Activated CD4-positive, alpha-beta T cell treated with anti-CD3 and anti-CD28 coated beads, Interleukin-2, amount 10 ng/mL, durations not matched to agents 7 days and 5 days (primary cell): ENCODE measurements around the gene EFNA3. TPM values are rescaled to one million over a fixed set of nuclear protein-coding genes. Genes with fewer than 3 reads are reported as not detected.

Experiments
- CTCF ChIA-PET: fragments of 350-600 bp; sonication (Branson Sonifier 250); formaldehyde crosslinking; loops from one replicate; lab custom pipeline; 2021; ENCODE audit warnings: antibody characterized with exemption; lab: Charles Lee
- POLR2A ChIA-PET: fragments of 350-600 bp; sonication (Branson Sonifier 250); formaldehyde crosslinking; loops from one replicate; lab custom pipeline; 2021; ENCODE audit warnings: antibody characterized with exemption; lab: Charles Lee
- DNase-seq: peaks from one replicate; pipeline ENCODE4 v3.0.0-alpha.2; 2020
- H3K27ac Mint-ChIP-seq: one replicate; pipeline ENCODE4 v1.8.0; 2021; ENCODE audit warnings: mild to moderate bottlenecking, moderate library complexity, mixed read lengths
- H3K27me3 Mint-ChIP-seq: one replicate; pipeline ENCODE4 v1.8.0; 2021; ENCODE audit warnings: mixed read lengths
- H3K36me3 Mint-ChIP-seq: one replicate; pipeline ENCODE4 v1.8.0; 2021; ENCODE audit warnings: low read depth, mixed read lengths
- H3K4me1 Mint-ChIP-seq: one replicate; pipeline ENCODE4 v1.8.0; 2021; ENCODE audit warnings: mixed read lengths
- H3K4me3 Mint-ChIP-seq: one replicate; pipeline ENCODE4 v1.8.0; 2021; ENCODE audit warnings: mild to moderate bottlenecking, moderate library complexity, mixed read lengths
- H3K9me3 Mint-ChIP-seq: one replicate; pipeline ENCODE4 v1.8.0; 2021; ENCODE audit warnings: mixed read lengths
- total RNA-seq, 2 experiments: library from RNA; stranded (reverse); gene quantifications; one replicate each; pipeline ENCODE4 v1.2.3, GENCODE V29; 2021

The EFNA3 gene
- total RNA-seq, 2 experiments from 2014 or later: 2.3 to 2.7 TPM

- Mint-ChIP-seq H3K4me1 (peaks cover 30% of the 10 kb centered on the region), H3K4me3 (peak within 1 kb of the TSS; percentile 82), H3K36me3 (no peaks in the 10 kb centered on the region), H3K27me3 (no peaks in the 10 kb centered on the region), H3K9me3 (no peaks in the 10 kb centered on the region), H3K27ac (peak within 1 kb of the TSS; percentile 81)
- ChIA-PET CTCF (interaction anchor here (0.6 to 3.9 kb wide), 26 partner anchors 9 to 483 kb away, joined by 3 to 48 read pairs (median 4); partner anchors contain the start of genes CHRNB2, FLAD1 and KCNN3), POLR2A (interaction anchor here (0.6 kb wide), 2 partner anchors 34 to 50 kb away, joined by 3 to 5 read pairs; no protein-coding TSS in a partner anchor)
- peak; percentile 81 for DNase-seq
These were observed 27.9 kb upstream of the EFNA3 start, which contains the start of gene ADAM15 for GRCh38 chr1:155050560-155051341. Gene ADAM15 (plus strand): TSS chr1:155051316. CDS start chr1:155051387, 71 bp downstream.

GRCh38 chr1:155051342-155051776 lies 27.3 kb upstream of the EFNA3 start:
- no peaks in the 10 kb centered on the region for H3K36me3 Mint-ChIP-seq
- CTCF ChIA-PET: interaction anchor here (0.6 to 3.9 kb wide), 24 partner anchors 10 to 484 kb away, joined by 3 to 48 read pairs (median 4); partner anchors contain the start of genes CHRNB2 and KCNN3
- no peak for DNase-seq
- POLR2A ChIA-PET: interaction anchor here (0.6 kb wide), 2 partner anchors 34 to 50 kb away, joined by 3 to 5 read pairs; no protein-coding TSS in a partner anchor
- no peaks in the 10 kb centered on the region for H3K27me3 Mint-ChIP-seq
- H3K4me1 Mint-ChIP-seq: peaks cover 30% of the 10 kb centered on the region
- H3K4me3 Mint-ChIP-seq: peak overlapping the region; percentile 79
- no peaks in the 10 kb centered on the region for H3K9me3 Mint-ChIP-seq
- no peak overlapping the region for H3K27ac Mint-ChIP-seq

- Mint-ChIP-seq H3K36me3 (no peaks in the 10 kb centered on the region), H3K27me3 (no peaks in the 10 kb centered on the region), H3K9me3 (no peaks in the 10 kb centered on the region), H3K27ac (peak overlapping the region; percentile 68), H3K4me1 (peaks cover 30% of the 10 kb centered on the region), H3K4me3 (peak overlapping the region; percentile 79)
- CTCF ChIA-PET: interaction anchor here (0.7 to 3.9 kb wide), 18 partner anchors 9 to 433 kb away, joined by 3 to 48 read pairs (median 4); partner anchors contain the start of genes EFNA3 and KRTCAP2
- DNase-seq: peak; percentile 51
- POLR2A ChIA-PET: interaction anchor here (0.6 kb wide), 1 partner anchor 81 kb away, joined by 3 read pairs; the partner anchor contains the start of gene SHC1
These were observed 26.7 kb upstream of the EFNA3 start for GRCh38 chr1:155051777-155052398.

GRCh38 chr1:155052439-155053395 lies 25.9 kb upstream of the EFNA3 start:
- peak; percentile 37 for DNase-seq
- no peaks in the 10 kb centered on the region for H3K36me3 Mint-ChIP-seq
- no peaks in the 10 kb centered on the region for H3K27me3 Mint-ChIP-seq
- H3K27ac Mint-ChIP-seq: peak overlapping the region; percentile 68
- H3K4me3 Mint-ChIP-seq: peak overlapping the region; percentile 79
- POLR2A ChIA-PET: interaction anchor here (0.6 kb wide), 1 partner anchor 82 kb away, joined by 3 read pairs; the partner anchor contains the start of gene SHC1
- H3K4me1 Mint-ChIP-seq: peaks cover 30% of the 10 kb centered on the region
- H3K9me3 Mint-ChIP-seq: no peaks in the 10 kb centered on the region
- CTCF ChIA-PET: interaction anchor here (0.6 to 3.9 kb wide), 18 partner anchors 9 to 237 kb away, joined by 3 to 48 read pairs (median 3); partner anchors contain the start of genes EFNA3 and KRTCAP2

GRCh38 chr1:155053531-155054105 lies 25.0 kb upstream of the EFNA3 start:
- H3K9me3 Mint-ChIP-seq: no peaks in the 10 kb centered on the region
- H3K4me1 Mint-ChIP-seq: peaks cover 30% of the 10 kb centered on the region
- peaks cover 2% of the 10 kb centered on the region for H3K36me3 Mint-ChIP-seq
- peak overlapping the region; percentile 49 for H3K4me3 Mint-ChIP-seq
- no peak overlapping the region for H3K27ac Mint-ChIP-seq
- ChIA-PET CTCF (interaction anchor here (0.7 to 3.9 kb wide), 10 partner anchors 8 to 119 kb away, joined by 3 to 48 read pairs (median 4); partner anchors contain the start of gene KRTCAP2), POLR2A (no interaction called here)
- H3K27me3 Mint-ChIP-seq: no peaks in the 10 kb centered on the region
- no peak for DNase-seq

GRCh38 chr1:155057104-155057503 lies 21.5 kb upstream of the EFNA3 start:
- CTCF ChIA-PET: interaction anchor here (1.0 to 1.9 kb wide), 4 partner anchors 24 to 116 kb away, joined by 3 to 9 read pairs (median 4); partner anchors contain the start of gene KRTCAP2
- no peak for DNase-seq
- H3K36me3 Mint-ChIP-seq: peaks cover 2% of the 10 kb centered on the region
- peaks cover 21% of the 10 kb centered on the region for H3K4me1 Mint-ChIP-seq
- H3K27me3 Mint-ChIP-seq: no peaks in the 10 kb centered on the region
- H3K9me3 Mint-ChIP-seq: no peaks in the 10 kb centered on the region
- POLR2A ChIA-PET: interaction anchor here (0.6 kb wide), 1 partner anchor 28 kb away, joined by 3 read pairs; no protein-coding TSS in a partner anchor
- H3K4me3 Mint-ChIP-seq: no peak overlapping the region
- no peak overlapping the region for H3K27ac Mint-ChIP-seq

- no peaks in the 10 kb centered on the region for H3K27me3 Mint-ChIP-seq
- peaks cover 2% of the 10 kb centered on the region for H3K36me3 Mint-ChIP-seq
- POLR2A ChIA-PET: no interaction called here
- H3K27ac Mint-ChIP-seq: no peak overlapping the region
- H3K4me1 Mint-ChIP-seq: peaks cover 20% of the 10 kb centered on the region
- no peaks in the 10 kb centered on the region for H3K9me3 Mint-ChIP-seq
- no peak overlapping the region for H3K4me3 Mint-ChIP-seq
- DNase-seq: no peak
- CTCF ChIA-PET: interaction anchor here (1.0 to 1.9 kb wide), 3 partner anchors 25 to 115 kb away, joined by 3 to 9 read pairs (median 5); partner anchors contain the start of gene KRTCAP2
These were observed 20.8 kb upstream of the EFNA3 start for GRCh38 chr1:155057788-155058211.

GRCh38 chr1:155060736-155061135 lies 17.9 kb upstream of the EFNA3 start:
- ChIA-PET CTCF (interaction anchor here (0.8 to 5.1 kb wide), 12 partner anchors 9 to 115 kb away, joined by 3 to 48 read pairs (median 5); partner anchors contain the start of genes ADAM15 and EFNA3), POLR2A (no interaction called here)
- no peaks in the 10 kb centered on the region for H3K9me3 Mint-ChIP-seq
- H3K27ac Mint-ChIP-seq: no peak overlapping the region
- peaks cover 31% of the 10 kb centered on the region for H3K4me1 Mint-ChIP-seq
- H3K4me3 Mint-ChIP-seq: no peak overlapping the region
- no peaks in the 10 kb centered on the region for H3K27me3 Mint-ChIP-seq
- H3K36me3 Mint-ChIP-seq: peaks cover 2% of the 10 kb centered on the region
- DNase-seq: no peak

- no peaks in the 10 kb centered on the region for H3K27me3 Mint-ChIP-seq
- H3K27ac Mint-ChIP-seq: no peak overlapping the region
- ChIA-PET CTCF (interaction anchor here (0.6 to 5.1 kb wide), 30 partner anchors 9 to 919 kb away, joined by 3 to 48 read pairs (median 4); partner anchors contain the start of genes ADAM15, DCST1, DCST2 and EFNA3), POLR2A (no interaction called here)
- DNase-seq: peak; percentile 95
- H3K36me3 Mint-ChIP-seq: peaks cover 5% of the 10 kb centered on the region
- H3K4me3 Mint-ChIP-seq: no peak overlapping the region
- H3K4me1 Mint-ChIP-seq: peaks cover 36% of the 10 kb centered on the region
- H3K9me3 Mint-ChIP-seq: no peaks in the 10 kb centered on the region
These were observed 17.1 kb upstream of the EFNA3 start for GRCh38 chr1:155061381-155062150.

GRCh38 chr1:155062151-155062686 lies 16.4 kb upstream of the EFNA3 start:
- Mint-ChIP-seq H3K36me3 (peaks cover 5% of the 10 kb centered on the region), H3K27ac (no peak overlapping the region), H3K4me3 (peak overlapping the region; percentile 91), H3K27me3 (no peaks in the 10 kb centered on the region), H3K9me3 (no peaks in the 10 kb centered on the region), H3K4me1 (peaks cover 36% of the 10 kb centered on the region)
- no peak for DNase-seq
- CTCF ChIA-PET: interaction anchor here (0.6 to 5.1 kb wide), 31 partner anchors 8 to 918 kb away, joined by 3 to 48 read pairs (median 4); partner anchors contain the start of genes ADAM15, DCST1, DCST2 and EFNA3
- POLR2A ChIA-PET: no interaction called here
